Measurements from ENCODE around the gene SELL.

DNA sequence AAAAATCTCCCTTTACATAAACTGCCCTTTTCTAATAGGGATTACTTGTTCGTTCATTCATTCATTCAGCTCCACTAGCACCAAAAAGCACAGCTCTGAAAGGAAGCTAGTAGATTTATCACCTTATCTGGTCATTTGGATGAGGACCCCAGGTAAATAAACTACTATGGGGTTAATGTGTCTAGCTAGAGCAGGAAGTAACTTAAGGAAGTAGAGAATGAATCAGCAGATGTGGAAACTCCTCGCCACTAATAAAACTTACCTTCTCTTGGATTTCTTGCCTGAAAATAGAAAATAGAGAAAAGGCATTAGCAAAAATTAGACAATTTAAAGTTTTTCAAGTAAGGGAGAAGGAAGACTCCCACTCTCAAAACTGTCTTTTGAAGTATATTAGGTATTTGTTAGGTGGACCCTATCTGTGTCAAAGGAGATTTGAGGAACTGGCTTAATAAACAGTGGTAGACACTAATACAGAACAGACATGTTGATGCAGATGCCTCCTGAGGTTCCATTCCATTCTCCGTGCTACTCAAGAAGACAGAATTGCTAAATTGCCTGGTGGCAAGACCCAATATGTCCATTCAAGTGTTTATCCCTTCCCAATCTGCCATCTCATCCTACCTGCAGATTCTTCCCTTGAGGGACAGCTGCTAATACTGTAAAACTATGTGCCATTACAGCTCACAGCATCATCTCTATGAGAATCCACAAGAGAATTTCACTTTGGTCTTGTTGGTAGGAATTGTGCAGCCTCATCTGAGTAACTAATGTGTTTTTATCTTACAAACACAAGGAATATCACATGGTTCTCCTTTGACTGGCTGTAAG lies 14.9 kb downstream of the SELL start:
- TF ChIP-seq, protein P1, sequence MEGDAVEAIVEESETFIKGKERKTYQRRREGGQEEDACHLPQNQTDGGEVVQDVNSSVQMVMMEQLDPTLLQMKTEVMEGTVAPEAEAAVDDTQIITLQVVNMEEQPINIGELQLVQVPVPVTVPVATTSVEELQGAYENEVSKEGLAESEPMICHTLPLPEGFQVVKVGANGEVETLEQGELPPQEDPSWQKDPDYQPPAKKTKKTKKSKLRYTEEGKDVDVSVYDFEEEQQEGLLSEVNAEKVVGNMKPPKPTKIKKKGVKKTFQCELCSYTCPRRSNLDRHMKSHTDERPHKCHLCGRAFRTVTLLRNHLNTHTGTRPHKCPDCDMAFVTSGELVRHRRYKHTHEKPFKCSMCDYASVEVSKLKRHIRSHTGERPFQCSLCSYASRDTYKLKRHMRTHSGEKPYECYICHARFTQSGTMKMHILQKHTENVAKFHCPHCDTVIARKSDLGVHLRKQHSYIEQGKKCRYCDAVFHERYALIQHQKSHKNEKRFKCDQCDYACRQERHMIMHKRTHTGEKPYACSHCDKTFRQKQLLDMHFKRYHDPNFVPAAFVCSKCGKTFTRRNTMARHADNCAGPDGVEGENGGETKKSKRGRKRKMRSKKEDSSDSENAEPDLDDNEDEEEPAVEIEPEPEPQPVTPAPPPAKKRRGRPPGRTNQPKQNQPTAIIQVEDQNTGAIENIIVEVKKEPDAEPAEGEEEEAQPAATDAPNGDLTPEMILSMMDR (IDR thresholded peaks at IDR 0.05), result no peak
- no peak for TF ChIP-seq POLR2AphosphoS5 (IDR thresholded peaks at IDR 0.05)
- no peak for TF ChIP-seq POLR2A (IDR thresholded peaks at IDR 0.05)
- no peak for TF ChIP-seq EP300 (IDR thresholded peaks at IDR 0.05)

Data from sigmoid colon (tissue), 4 donors.